Cerebellar nuclear complex (tissue), 1 donor: ENCODE data around the gene EZH2.
A peak's percentile ranks its signal among the peaks of the same experiment; 100 is the strongest.

Experiments
- DNase-seq, 2 experiments: peaks; one replicate each; lab custom pipeline; 2025; lab: John Stamatoyannopoulos, UW

Gene EZH2

DNA sequence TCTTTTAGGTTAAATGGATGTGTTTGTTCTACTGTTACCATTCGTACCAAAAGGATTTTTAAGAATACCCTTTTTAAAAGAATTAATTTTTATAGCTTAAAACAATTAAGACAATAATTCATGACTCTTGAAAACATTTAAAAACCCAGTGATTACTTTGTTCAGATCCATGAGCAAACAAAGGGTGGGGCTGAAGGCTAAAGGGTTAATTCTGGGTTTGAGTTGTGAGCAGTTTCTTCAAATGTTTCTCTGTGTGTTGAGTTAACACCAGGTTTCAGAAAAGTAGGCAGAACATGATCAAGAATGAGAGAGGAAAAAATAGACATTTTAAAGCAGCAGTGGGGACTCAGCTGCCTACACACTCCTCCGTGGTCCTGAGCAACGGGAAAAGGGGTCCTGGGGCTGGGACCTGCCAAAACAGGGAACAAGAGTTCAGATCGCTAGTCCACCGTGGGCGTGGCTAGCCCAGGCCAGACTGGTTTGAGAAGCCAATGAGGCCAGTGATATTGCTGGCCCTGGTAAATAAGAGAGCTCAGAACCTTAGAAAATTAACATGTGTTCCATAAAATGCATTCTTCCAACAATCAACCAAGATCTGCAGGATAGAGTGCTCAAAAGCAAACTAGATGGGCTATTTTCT lies 14.9 kb upstream of the EZH2 start:
- no peak for DNase-seq

- DNase-seq: no peak
Observed at GRCh38 chr7:148894591-148894990, 10.5 kb upstream of the EZH2 start.

- no peak for DNase-seq
Observed at GRCh38 chr7:148893071-148893470, 9.0 kb upstream of the EZH2 start.

DNA sequence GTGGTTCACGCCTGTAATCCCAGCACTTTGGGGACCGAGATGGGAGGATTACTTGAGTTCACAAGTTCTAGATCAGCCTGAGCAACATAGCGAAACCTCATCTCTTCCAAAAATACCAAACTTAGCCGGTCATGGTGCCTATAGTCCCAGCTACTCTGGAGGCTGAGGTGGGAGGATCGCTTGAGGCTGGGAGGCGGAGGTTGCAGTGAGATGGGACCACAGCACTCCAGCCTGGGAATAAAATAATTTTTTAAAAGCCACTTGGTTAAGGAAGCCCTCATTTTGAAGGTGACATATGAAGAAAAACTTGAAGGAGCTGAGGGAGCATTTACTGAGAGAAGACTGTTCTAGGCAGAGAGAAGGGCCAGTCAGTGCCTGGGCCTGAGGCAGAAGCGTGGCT lies 4.2 kb upstream of the EZH2 start:
- no peak for DNase-seq

GRCh38 chr7:148886844-148887243 lies 2.8 kb upstream of the EZH2 start:
- no peak for DNase-seq

GRCh38 chr7:148884299-148885022 lies 370 bp upstream of the EZH2 start:
- peak in 1 of 2 experiments; percentile 50 for DNase-seq

DNA sequence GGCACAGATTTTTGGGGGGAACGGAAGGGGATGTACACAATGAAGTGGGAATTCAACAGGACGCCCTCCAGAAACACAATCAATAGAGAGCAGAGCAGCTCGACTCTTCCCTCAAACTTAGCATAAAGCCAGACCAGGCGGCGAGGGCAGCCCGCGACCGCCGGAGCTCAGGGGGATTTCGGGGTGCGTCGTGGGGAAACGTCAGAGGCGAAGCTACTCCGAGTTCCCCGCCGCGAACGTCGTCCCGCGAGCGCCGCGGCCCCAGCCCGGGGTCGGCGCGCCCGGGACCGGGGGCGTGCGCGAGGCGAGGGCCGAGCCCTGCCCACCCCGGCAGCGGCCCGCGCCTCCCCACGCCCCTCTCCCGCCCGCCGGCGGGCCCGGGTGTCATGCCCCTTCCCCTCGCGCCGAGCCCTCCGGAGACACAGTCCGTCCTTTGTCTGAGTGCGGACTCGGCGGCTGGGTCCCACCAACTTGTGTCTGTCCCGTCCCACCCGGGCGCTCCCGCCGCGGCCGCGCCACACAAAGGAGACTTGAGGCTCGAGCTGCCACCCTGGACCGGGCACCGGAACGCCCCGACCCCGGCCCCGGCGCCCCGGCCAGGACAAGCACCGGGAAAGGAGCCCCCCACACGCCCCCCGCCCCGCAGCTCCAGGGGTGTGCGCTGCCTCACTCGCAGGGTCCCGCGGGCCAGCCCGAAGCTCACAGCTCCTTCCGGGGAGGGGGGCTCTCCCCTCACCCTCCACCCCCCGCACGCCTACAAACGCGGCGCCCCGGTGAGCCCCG lies 634 bp downstream of the EZH2 start:
- no peak for DNase-seq

- DNase-seq: no peak
Observed at GRCh38 chr7:148882841-148883265, 1.2 kb downstream of the EZH2 start.

- no peak for DNase-seq
Observed at GRCh38 chr7:148882192-148882591, 1.9 kb downstream of the EZH2 start.

- no peak for DNase-seq
Observed at GRCh38 chr7:148878317-148878716, 5.8 kb downstream of the EZH2 start.

- DNase-seq: no peak
Observed at GRCh38 chr7:148877517-148877916, 6.6 kb downstream of the EZH2 start.

DNA sequence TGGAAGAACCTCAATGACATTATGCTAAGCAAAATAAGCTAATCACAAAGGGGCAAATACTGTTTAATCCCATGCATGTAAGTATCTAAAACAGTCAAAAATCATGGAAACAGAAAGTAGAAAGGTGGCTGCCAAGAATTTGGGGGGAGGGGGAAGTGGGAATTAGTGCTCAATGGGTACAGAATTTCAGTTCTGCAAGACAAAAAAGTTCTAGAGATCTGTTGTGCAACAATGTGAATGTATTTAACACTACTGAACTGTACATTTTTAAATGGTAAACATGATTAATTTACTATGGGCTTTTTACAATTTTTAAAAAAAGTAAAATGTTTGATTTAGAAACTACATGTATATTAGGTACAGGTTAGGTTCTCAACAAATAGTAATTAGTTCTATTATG lies 11.9 kb downstream of the EZH2 start:
- no peak for DNase-seq

DNA sequence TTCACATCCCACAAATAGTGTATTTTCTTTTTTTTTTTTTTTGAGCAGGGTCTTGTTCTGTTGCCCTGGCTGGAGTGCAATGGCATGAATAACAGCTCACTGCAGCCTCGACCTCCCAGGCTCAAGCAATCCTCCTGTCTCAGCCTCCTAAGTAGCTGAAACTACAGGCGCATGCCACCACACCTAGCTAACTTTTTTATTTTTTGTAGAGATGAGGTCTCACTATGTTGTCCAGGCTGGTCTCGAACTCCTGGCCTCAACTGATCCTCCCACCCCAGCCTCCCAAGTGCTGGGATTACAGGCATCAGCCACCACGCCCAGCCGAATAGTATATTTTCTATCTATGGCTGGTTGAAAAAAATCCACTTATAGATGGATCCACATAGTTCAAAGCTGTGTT lies 12.5 kb downstream of the EZH2 start:
- DNase-seq: no peak

DNA sequence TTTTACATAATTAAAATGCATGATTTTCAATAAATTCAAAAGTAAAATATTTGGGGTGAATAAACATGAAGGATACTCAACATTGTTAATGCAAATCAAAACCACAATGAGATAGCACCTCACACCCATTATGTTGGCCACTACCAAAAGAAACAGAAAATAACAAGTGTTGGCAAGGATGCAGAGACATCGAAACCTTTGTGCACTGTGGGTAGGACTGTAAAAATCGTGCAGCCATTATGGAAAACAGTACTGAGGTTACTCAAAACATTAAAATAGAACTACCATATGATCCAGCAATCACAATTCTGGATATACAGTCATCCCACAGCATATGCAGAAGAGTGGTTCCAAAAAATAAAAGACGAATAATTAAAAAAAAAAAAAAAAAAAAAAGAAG lies 13.1 kb downstream of the EZH2 start:
- DNase-seq: no peak

GRCh38 chr7:148868378-148868674 lies 15.8 kb downstream of the EZH2 start:
- no peak for DNase-seq

DNA sequence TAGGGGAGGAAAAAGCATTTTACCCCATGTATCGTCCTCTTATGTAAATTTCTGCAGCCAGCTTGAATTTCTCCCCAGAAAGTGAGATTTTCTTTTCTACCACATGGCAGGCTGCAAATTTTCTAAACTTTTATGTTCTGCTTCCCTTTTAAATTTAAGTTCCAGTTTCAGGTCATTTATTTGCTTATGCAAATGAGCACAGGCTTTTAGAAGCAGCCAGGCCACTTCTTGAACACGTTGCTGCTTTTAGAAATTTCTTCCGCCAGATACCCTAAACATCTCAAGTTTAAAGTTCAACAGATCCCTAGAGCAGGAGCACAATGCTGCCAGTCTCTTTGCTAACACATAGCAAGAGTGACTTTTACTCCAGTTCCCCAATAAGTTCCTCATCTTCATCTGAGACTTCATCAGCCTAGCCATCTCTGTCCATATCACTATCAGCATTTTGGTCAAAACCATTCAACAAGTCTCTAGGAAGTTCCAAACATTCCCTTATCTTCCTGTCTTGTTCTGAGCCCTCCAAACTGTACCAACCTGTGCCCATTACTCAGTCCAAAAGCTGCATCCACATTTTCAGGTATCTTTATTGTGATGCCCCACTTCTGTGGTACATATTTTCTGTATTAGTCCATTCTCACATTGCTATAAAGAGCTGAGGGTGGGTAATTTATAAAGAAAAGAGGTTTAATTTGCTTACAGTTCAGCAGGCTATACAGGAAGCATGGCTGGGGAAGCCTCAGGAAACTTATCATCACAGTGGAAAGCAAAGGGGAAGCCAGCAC lies 16.3 kb downstream of the EZH2 start:
- no peak for DNase-seq

DNA sequence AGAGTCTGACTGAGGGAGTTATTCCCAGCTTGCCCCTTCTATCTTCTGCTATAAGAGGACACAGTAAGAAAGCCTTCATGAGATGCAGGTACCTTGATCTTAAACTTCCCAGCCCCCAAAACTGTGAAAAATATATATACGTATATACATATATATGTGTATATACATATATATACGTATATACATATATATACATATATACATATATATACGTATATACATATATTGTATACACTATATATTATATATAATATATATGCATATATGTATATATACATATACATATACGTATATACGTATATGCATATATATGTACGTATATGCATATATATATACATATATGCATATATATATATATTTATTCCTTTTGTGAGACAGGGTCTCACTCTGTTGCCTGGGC lies 17.7 kb downstream of the EZH2 start:
- DNase-seq: no peak

DNA sequence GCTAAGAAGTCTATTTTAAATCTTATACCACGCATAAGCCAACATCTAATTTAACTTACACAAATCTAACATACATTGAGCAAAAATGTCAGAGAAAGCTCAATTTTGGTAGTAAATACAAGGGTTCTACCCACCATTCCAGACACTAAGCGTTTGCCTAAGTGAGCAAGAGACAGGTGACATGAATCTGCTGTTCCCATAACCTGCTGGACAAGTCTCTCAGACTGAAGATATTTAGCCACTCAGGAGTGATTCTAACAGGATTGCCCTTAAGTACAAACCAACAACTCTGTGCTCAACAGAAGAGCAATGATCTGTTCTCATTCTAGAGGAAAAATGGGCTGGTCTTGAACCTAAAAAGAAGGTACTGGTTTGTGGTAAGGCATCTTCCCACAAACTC lies 18.8 kb downstream of the EZH2 start:
- DNase-seq: no peak

DNA sequence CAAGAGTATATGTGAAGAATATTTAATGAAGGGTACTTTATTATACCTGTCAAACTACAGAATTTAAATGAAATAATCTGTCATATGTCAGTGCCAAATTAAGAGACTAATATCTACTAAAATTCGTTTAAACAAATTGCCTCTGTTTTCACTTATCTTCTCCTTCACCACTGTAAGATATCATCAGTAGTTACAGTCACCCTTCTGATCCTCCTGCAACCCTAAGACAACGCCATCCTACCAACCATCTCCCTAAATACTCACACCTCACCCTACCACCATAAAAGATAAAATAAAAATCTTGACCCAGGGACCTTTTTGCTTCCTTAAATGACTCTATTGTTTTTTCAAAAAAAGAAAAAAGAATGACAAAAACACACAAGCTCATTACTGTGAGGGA lies 20.8 kb downstream of the EZH2 start:
- no peak for DNase-seq

GRCh38 chr7:148862481-148862880 lies 21.6 kb downstream of the EZH2 start:
- DNase-seq: no peak

DNA sequence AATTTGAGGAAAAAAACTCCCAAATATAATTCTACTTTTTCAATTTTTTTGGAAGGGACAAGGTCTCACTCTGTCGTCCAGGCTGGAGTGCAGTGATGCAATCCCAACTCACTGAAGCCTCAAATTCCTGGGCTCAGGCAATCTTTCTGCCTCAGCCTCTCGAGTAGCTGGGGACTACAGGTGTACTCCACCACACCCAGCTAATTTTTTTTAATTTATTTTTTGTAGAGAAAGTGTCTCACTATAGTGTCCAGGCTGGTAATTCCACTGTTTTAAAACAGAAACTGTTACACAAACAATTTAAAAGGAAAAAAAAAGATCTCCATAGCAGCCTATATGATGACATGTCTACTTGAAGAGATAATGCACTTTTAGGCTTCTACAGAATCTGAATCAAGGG lies 25.6 kb downstream of the EZH2 start:
- no peak for DNase-seq

- no peak for DNase-seq
Observed at GRCh38 chr7:148856891-148857290, 27.2 kb downstream of the EZH2 start.

- no peak for DNase-seq
Observed at GRCh38 chr7:148856578-148856881, 27.6 kb downstream of the EZH2 start.
